Hepatocyte (in vitro differentiated cells): ENCODE data around the gene CROCC.

Experiments used
- EZH2 ChIP-seq: fragments of 200-600 bp; sonication (generic); IDR thresholded peaks from 2 replicates; pipeline ENCODE4 v1.6.1; 2016; ENCODE audit warnings: antibody characterized with exemption, mild to moderate bottlenecking, borderline replicate concordance
- EZH2phosphoT487 ChIP-seq: fragments of 200-600 bp; sonication (generic); IDR thresholded peaks from one replicate; pipeline ENCODE4 v1.6.1; 2018; ENCODE audit warnings: antibody characterized with exemption, mild to moderate bottlenecking, low read depth, moderate library complexity; ENCODE audit not compliant: unreplicated experiment, severe bottlenecking
- TF ChIP-seq, protein P1 (sequence below): fragments of 200-600 bp; sonication (generic); IDR thresholded peaks from 2 replicates; pipeline ENCODE4 v1.5.1; 2016; ENCODE audit warnings: antibody characterized with exemption, mild to moderate bottlenecking; ENCODE audit not compliant: poor library complexity

DNA sequence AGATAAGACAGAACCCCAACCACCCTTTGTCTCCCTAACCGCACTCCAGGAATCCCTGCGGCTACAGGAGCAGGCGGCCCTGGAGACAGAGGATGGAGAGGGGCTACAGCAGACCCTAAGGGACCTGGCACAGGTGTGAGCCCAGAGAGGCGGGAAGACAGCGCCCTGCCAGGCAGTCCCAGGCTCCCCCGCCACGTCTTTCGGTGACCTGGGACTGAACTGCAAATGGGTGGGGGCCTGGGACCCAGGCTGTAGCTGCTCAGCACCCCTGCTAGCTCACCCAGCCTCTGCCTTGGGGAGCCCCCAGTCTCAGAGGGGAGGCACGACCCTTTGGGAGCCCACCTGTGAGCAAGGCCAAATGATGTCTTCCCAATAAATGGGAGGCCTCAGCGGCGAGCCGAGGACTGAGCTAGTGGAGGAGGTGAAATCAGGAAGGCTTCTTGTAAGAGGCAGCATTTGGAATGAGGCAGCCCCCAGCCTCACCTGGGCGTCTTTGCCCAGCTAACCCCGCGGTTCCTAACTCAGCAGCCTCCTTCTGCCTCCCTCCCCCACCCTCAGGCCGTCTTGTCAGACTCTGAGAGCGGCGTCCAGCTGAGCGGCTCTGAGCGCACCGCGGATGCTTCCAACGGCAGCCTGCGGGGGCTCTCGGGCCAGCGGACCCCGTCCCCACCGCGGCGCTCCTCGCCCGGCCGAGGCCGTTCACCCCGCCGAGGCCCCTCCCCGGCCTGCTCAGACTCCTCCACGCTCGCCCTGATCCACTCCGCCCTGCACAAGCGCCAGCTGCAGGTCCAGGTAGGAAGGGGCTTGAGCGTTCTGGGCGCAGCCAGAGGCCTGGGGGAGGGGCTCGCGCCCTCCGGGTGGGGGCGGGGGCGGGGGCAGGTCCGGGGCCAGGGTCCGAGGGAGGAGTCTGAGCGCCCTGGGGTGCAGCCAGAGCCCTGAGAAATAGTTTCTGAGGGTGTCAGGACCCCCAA lies 16.9 kb downstream of the CROCC start:
- TF ChIP-seq, protein P1, sequence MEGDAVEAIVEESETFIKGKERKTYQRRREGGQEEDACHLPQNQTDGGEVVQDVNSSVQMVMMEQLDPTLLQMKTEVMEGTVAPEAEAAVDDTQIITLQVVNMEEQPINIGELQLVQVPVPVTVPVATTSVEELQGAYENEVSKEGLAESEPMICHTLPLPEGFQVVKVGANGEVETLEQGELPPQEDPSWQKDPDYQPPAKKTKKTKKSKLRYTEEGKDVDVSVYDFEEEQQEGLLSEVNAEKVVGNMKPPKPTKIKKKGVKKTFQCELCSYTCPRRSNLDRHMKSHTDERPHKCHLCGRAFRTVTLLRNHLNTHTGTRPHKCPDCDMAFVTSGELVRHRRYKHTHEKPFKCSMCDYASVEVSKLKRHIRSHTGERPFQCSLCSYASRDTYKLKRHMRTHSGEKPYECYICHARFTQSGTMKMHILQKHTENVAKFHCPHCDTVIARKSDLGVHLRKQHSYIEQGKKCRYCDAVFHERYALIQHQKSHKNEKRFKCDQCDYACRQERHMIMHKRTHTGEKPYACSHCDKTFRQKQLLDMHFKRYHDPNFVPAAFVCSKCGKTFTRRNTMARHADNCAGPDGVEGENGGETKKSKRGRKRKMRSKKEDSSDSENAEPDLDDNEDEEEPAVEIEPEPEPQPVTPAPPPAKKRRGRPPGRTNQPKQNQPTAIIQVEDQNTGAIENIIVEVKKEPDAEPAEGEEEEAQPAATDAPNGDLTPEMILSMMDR = no peak
- TF ChIP-seq EZH2 (no peak), EZH2phosphoT487 (no peak)
